H1 (cell line): Measurements from ENCODE around the gene CCL17. TPM values are rescaled to one million over a fixed set of nuclear protein-coding genes. Genes with fewer than 3 reads are reported as not detected.

ENCODE experiments used
- CTCF ChIA-PET: fragments of 300-600 bp; sonication (Branson Sonifier 250); formaldehyde crosslinking; loops from one replicate; lab custom pipeline; 2021; ENCODE audit not compliant: partially characterized antibody; lab: Charles Lee
- POLR2A ChIA-PET: fragments of 300-600 bp; sonication (Branson Sonifier 250); formaldehyde crosslinking; loops from one replicate; lab custom pipeline; 2021; ENCODE audit warnings: inconsistent platforms; ENCODE audit not compliant: partially characterized antibody; lab: Charles Lee
- DNase-seq, 2 experiments: peaks; one replicate each; pipeline versions ENCODE4 v3.0.0 to v3.0.0-alpha.2; 2010 to 2022; ENCODE audit warnings: low spot score in 2 of 2, low read depth in 1 of 2, mixed read lengths in 1 of 2
- FAIRE-seq: peaks from 2 replicates; lab custom pipeline; 2011; peaks lifted over from hg19 to GRCh38; lab: Jason Lieb, UNC
- H2AFZ ChIP-seq: 2 replicates; pipeline ENCODE4 v1.8.1; 2012; ENCODE audit warnings: low read length, inconsistent platforms
- H2AK5ac ChIP-seq: 2 replicates; pipeline ENCODE4 v1.6.1; 2013; ENCODE audit warnings: low read depth, low read length
- H2BK120ac ChIP-seq: replicated peaks from 2 replicates; pipeline ENCODE3; 2013; ENCODE audit warnings: low read depth, low read length, inconsistent platforms
- H2BK12ac ChIP-seq: 2 replicates; pipeline ENCODE4 v1.6.1; 2013; ENCODE audit warnings: low read depth, low read length
- H2BK15ac ChIP-seq: 2 replicates; pipeline ENCODE4 v1.6.1; 2013; ENCODE audit warnings: low read length
- H2BK20ac ChIP-seq: 2 replicates; pipeline ENCODE4 v1.6.1; 2013; ENCODE audit warnings: low read length
- H2BK5ac ChIP-seq: 2 replicates; pipeline ENCODE4 v1.6.1; 2013; ENCODE audit warnings: low read depth, low read length
- H3K14ac ChIP-seq: 2 replicates; pipeline ENCODE4 v1.6.1; 2013; ENCODE audit warnings: inconsistent platforms; ENCODE audit not compliant: insufficient read length
- H3K18ac ChIP-seq: 2 replicates; pipeline ENCODE4 v1.6.1; 2013; ENCODE audit warnings: low read length; ENCODE audit errors: extremely low read depth
- H3K23ac ChIP-seq: 2 replicates; pipeline ENCODE4 v1.6.1; 2013; ENCODE audit warnings: inconsistent platforms; ENCODE audit not compliant: insufficient read length
- H3K23me2 ChIP-seq: 2 replicates; pipeline ENCODE4 v1.6.1; 2013; ENCODE audit warnings: low read depth, low read length
- H3K27ac ChIP-seq: 2 replicates; pipeline ENCODE4 v1.6.1; 2011; ENCODE audit warnings: low read depth, low read length, inconsistent platforms
- H3K27me3 ChIP-seq, 4 experiments: replicated peaks in 1 of 4; 1 replicate in 1 of 4; 2 replicates in 3 of 4; pipeline versions ENCODE4 v1.6.1 to v1.8.1; 2011 to 2013; ENCODE audit warnings: low read length in 3 of 4, mild to moderate bottlenecking in 3 of 4, inconsistent platforms in 2 of 4, mixed read lengths in 2 of 4, moderate library complexity in 1 of 4; ENCODE audit not compliant: control insufficient read depth in 3 of 4, insufficient read depth in 3 of 4; ENCODE audit errors: extremely low read depth in 1 of 4
- H3K36me3 ChIP-seq, 4 experiments: 2 replicates each; pipeline versions ENCODE4 v1.6.1 to v1.8.1; 2011 to 2013; ENCODE audit warnings: mild to moderate bottlenecking in 4 of 4, low read length in 3 of 4, moderate library complexity in 2 of 4, control low read depth in 1 of 4, inconsistent platforms in 1 of 4; ENCODE audit not compliant: insufficient read depth in 4 of 4, control insufficient read depth in 2 of 4
- H3K4ac ChIP-seq: replicated peaks from 2 replicates; pipeline ENCODE3; 2013; ENCODE audit warnings: low read length, low read depth, mixed read lengths, inconsistent platforms; ENCODE audit not compliant: insufficient read length
- H3K4me1 ChIP-seq, 4 experiments: replicated peaks in 1 of 4; 1 replicate in 1 of 4; 2 replicates in 3 of 4; pipeline versions ENCODE4 v1.6.1 to v1.8.1; 2011 to 2013; ENCODE audit warnings: low read length in 3 of 4, inconsistent platforms in 2 of 4, mixed read lengths in 1 of 4; ENCODE audit not compliant: insufficient read depth in 4 of 4, control insufficient read depth in 3 of 4
- H3K4me2 ChIP-seq, 2 experiments: 2 replicates each; pipeline versions ENCODE4 v1.6.1 to v1.8.1; 2011 to 2013; ENCODE audit warnings: low read depth in 2 of 2, low read length in 2 of 2, control low read depth in 1 of 2, inconsistent platforms in 1 of 2, mild to moderate bottlenecking in 1 of 2; ENCODE audit not compliant: insufficient read depth in 1 of 2
- H3K4me3 ChIP-seq, 4 experiments: fragments of 200-600, 300-600 bp in 1 of 4; sonication (generic), shearing (Covaris generic), sonication (Bioruptor Twin) in 1 of 4; 2 replicates each; pipeline versions ENCODE4 v1.5.1 to v1.8.1; 2011 to 2016; ENCODE audit warnings: low read length in 4 of 4, low read depth in 3 of 4, control low read depth in 2 of 4, inconsistent platforms in 2 of 4, mild to moderate bottlenecking in 2 of 4, mixed read lengths in 1 of 4, moderate library complexity in 1 of 4; ENCODE audit not compliant: insufficient read depth in 2 of 4; ENCODE audit errors: extremely low read depth in 1 of 4
- H3K56ac ChIP-seq: replicated peaks from 2 replicates; pipeline ENCODE3; 2013; ENCODE audit warnings: low read depth, mild to moderate bottlenecking, mixed read lengths, low read length, inconsistent platforms; ENCODE audit not compliant: insufficient read length
- H3K79me1 ChIP-seq: 2 replicates; pipeline ENCODE4 v1.6.1; 2013; ENCODE audit warnings: low read depth, low read length, control low read depth
- H3K79me2 ChIP-seq, 2 experiments: 2 replicates each; pipeline versions ENCODE4 v1.6.1 to v1.8.1; 2012 to 2013; ENCODE audit warnings: low read length in 2 of 2, mild to moderate bottlenecking in 2 of 2, inconsistent platforms in 1 of 2; ENCODE audit not compliant: insufficient read depth in 2 of 2, control insufficient read depth in 1 of 2
- H3K9ac ChIP-seq, 4 experiments: replicated peaks in 1 of 4; 1 replicate in 1 of 4; 2 replicates in 3 of 4; pipeline versions ENCODE4 v1.6.1 to v1.8.1; 2011 to 2013; ENCODE audit warnings: low read depth in 3 of 4, low read length in 3 of 4, control low read depth in 2 of 4, mild to moderate bottlenecking in 2 of 4, moderate library complexity in 2 of 4, inconsistent platforms in 1 of 4; ENCODE audit errors: extremely low read depth in 1 of 4
- H3K9me3 ChIP-seq, 2 experiments: 2 replicates each; pipeline versions ENCODE4 v1.6.1 to v1.8.1; 2012 to 2013; ENCODE audit warnings: mild to moderate bottlenecking in 2 of 2, moderate library complexity in 2 of 2, control low read depth in 1 of 2, inconsistent platforms in 1 of 2, low read depth in 1 of 2, low read length in 1 of 2, mixed read lengths in 1 of 2; ENCODE audit not compliant: insufficient read depth in 2 of 2
- H4K20me1 ChIP-seq, 2 experiments: replicated peaks in 1 of 2; 2 replicates each; pipeline versions ENCODE3 to v1.8.1; 2011 to 2013; ENCODE audit warnings: inconsistent platforms in 2 of 2, low read length in 2 of 2, mild to moderate bottlenecking in 1 of 2; ENCODE audit not compliant: insufficient read depth in 2 of 2, control insufficient read depth in 1 of 2
- H4K5ac ChIP-seq: 2 replicates; pipeline ENCODE4 v1.6.1; 2013; ENCODE audit warnings: low read length, low read depth, mixed read lengths, inconsistent platforms; ENCODE audit not compliant: insufficient read length
- H4K8ac ChIP-seq: 2 replicates; pipeline ENCODE4 v1.8.0; 2013; ENCODE audit warnings: mild to moderate bottlenecking, moderate library complexity, low read length, inconsistent platforms; ENCODE audit not compliant: insufficient read depth; ENCODE audit errors: extremely low read depth
- H4K91ac ChIP-seq: replicated peaks from 2 replicates; pipeline ENCODE3; 2013; ENCODE audit warnings: low read length, mixed read lengths, inconsistent platforms; ENCODE audit not compliant: insufficient read length
- CBX8 ChIP-seq: fragments of 300-800, 300-1000 bp; sonication (generic); IDR thresholded peaks from 2 replicates; pipeline ENCODE4 v1.7.1; 2016; ENCODE audit warnings: low read depth, low read length, borderline replicate concordance
- CHD2 ChIP-seq: IDR thresholded peaks from 2 replicates; pipeline ENCODE4 v1.6.1; 2012; ENCODE audit warnings: low read length, improper control_type of control experiment
- EGR1 ChIP-seq: IDR thresholded peaks from 2 replicates; pipeline ENCODE4 v1.6.1; 2011; ENCODE audit warnings: low read depth, low read length, borderline replicate concordance
- EP300 ChIP-seq, 2 experiments: IDR thresholded peaks; 1 replicate in 1 of 2; 2 replicates in 1 of 2; pipeline ENCODE4 v1.6.1; 2011 to 2012; ENCODE audit warnings: low read depth in 2 of 2, low read length in 2 of 2, mild to moderate bottlenecking in 2 of 2, borderline replicate concordance in 1 of 2, inconsistent platforms in 1 of 2, moderate library complexity in 1 of 2
- FOSL1 ChIP-seq: IDR thresholded peaks from 2 replicates; pipeline ENCODE4 v1.6.1; 2011; ENCODE audit warnings: mild to moderate bottlenecking, low read depth, low read length, moderate library complexity; ENCODE audit not compliant: insufficient read depth
- GABPA ChIP-seq: IDR thresholded peaks from 2 replicates; pipeline ENCODE4 v1.6.1; 2011; ENCODE audit warnings: mild to moderate bottlenecking, low read length, moderate library complexity, borderline replicate concordance; ENCODE audit not compliant: insufficient read depth
- JUN ChIP-seq: IDR thresholded peaks from 2 replicates; pipeline ENCODE4 v1.6.1; 2011; ENCODE audit warnings: low read depth, mild to moderate bottlenecking, improper control_type of control experiment, low read length
- NANOG ChIP-seq: IDR thresholded peaks from 2 replicates; pipeline ENCODE4 v1.6.1; 2011; ENCODE audit warnings: low read length, low read depth, mild to moderate bottlenecking, inconsistent platforms; ENCODE audit not compliant: insufficient read depth, poor library complexity, severe bottlenecking
- NRF1 ChIP-seq: IDR thresholded peaks from 2 replicates; pipeline ENCODE4 v1.6.1; 2011; ENCODE audit warnings: mild to moderate bottlenecking, low read depth, low read length, improper control_type of control experiment
- POLR2A ChIP-seq, 2 experiments: IDR thresholded peaks; 1 replicate in 1 of 2; 2 replicates in 1 of 2; pipeline ENCODE4 v1.6.1; 2011; ENCODE audit warnings: low read depth in 2 of 2, low read length in 2 of 2, mild to moderate bottlenecking in 2 of 2; ENCODE audit errors: control extremely low read depth in 1 of 2
- RNF2 ChIP-seq: fragments of 200-900, 300-1000 bp; sonication (generic); IDR thresholded peaks from 2 replicates; pipeline ENCODE4 v1.7.1; 2016; ENCODE audit warnings: borderline replicate concordance, low read depth, mild to moderate bottlenecking, antibody characterized with exemption, low read length; ENCODE audit not compliant: poor library complexity, severe bottlenecking; ENCODE audit errors: missing control alignments
- SIN3A ChIP-seq, 2 experiments: IDR thresholded peaks in 1 of 2; conservative IDR thresholded peaks in 1 of 2; 2 replicates each; pipeline ENCODE4 v1.6.1; 2011 to 2012; ENCODE audit warnings: low read length in 2 of 2, improper control_type of control experiment in 1 of 2, low read depth in 1 of 2, mild to moderate bottlenecking in 1 of 2
- SP2 ChIP-seq: IDR thresholded peaks from 2 replicates; pipeline ENCODE4 v1.6.1; 2012; ENCODE audit warnings: mild to moderate bottlenecking, low read length, inconsistent platforms
- WGBS, 2 experiments: shearing (Covaris generic) in 1 of 2; methylation state at CpG; one replicate each; pipeline versions ENCODE4 v1.1.6 to v1.1.7; 2013 to 2015; ENCODE audit warnings: low lambda C conversion rate in 2 of 2, mixed read lengths in 2 of 2, inconsistent platforms in 1 of 2, low coverage in 1 of 2, missing lambda C conversion rate in 1 of 2; ENCODE audit not compliant: insufficient replicate concordance in 2 of 2, insufficient coverage in 1 of 2, insufficient read length in 1 of 2; ENCODE audit errors: extremely low coverage in 1 of 2, missing lambda C conversion rate in 1 of 2; 5-methylcytosine and 5-hydroxymethylcytosine counted together
- polyA plus RNA-seq, 7 experiments: library from polyadenylated mRNA; depleted of rRNA in 3 of 7; stranded (reverse) in 5 of 7; unstranded in 2 of 7; fragments of >200 nt in 5 of 7; fragments of 200-250 nt in 2 of 7; gene quantifications; 1 replicate in 5 of 7; 2 replicates in 1 of 7; 4 replicates in 1 of 7; pipeline versions ENCODE4 v1.2.1 to v1.2.3, GENCODE V29; 2011 to 2013; ENCODE audit warnings: missing spikeins in 2 of 7, mixed read lengths in 2 of 7
- total RNA-seq: library from RNA; stranded (reverse); fragmentation: NEBNext Ultra II Directional; extraction: Animal tissue kit (Norgen Biotek cat#: 25700); gene quantifications from 2 replicates; pipeline ENCODE4 v1.2.1, GENCODE V29; 2021

CCL17 gene
- total and polyA plus RNA-seq, 2 of the 8 experiments (the other 6 are each of a cell fraction or from before 2014, with no cell fraction given), result not detected

- H4K91ac ChIP-seq, result no peak overlapping the region
- H3K4me1 ChIP-seq, result peaks cover 0 to 2% (median 1%) of the 10 kb centered on the region in 4 experiments; a peak in 1 of 7 replicates
- no peak overlapping the region for H2BK20ac ChIP-seq
- CTCF ChIA-PET, result interaction anchor here (1.0 to 12.3 kb wide), 6 partner anchors 10 to 77 kb away, joined by 3 to 71 read pairs (median 4); partner anchors contain the start of genes CCL17 and CX3CL1
- WGBS, 2 experiments, result 82% methylated on average over 4 of the region's 4 CpGs; no CpG with 5 or more reads in 1 of the 2 experiments
- no peak overlapping the region for H3K4ac ChIP-seq
- no peak overlapping the region for H3K56ac ChIP-seq
- FAIRE-seq (no peak), DNase-seq (no peak)
- POLR2A ChIA-PET, result no interaction called here
- H2BK5ac ChIP-seq, result no peak overlapping the region
- no peak overlapping the region for H3K4me2 ChIP-seq
- no peaks in the 10 kb centered on the region for H3K9me3 ChIP-seq
- H3K79me2 ChIP-seq, result no peaks in the 10 kb centered on the region
- H2AFZ ChIP-seq, result no peak overlapping the region
- no peak overlapping the region for H2BK15ac ChIP-seq
- H3K27ac ChIP-seq, result no peak overlapping the region
- H4K20me1 ChIP-seq, result peaks cover 0 to 8% of the 10 kb centered on the region in 2 experiments
- no peaks in the 10 kb centered on the region for H3K79me1 ChIP-seq
- H2BK120ac ChIP-seq, result no peak overlapping the region
- no peaks in the 10 kb centered on the region for H3K36me3 ChIP-seq
- H3K27me3 ChIP-seq, result no peaks in the 10 kb centered on the region; a peak in 1 of 7 replicates
- no peak overlapping the region for H2BK12ac ChIP-seq
- no peak overlapping the region for H4K5ac ChIP-seq
- no peak overlapping the region for H3K9ac ChIP-seq
- H3K4me3 ChIP-seq, result no peak overlapping the region
- H4K8ac ChIP-seq, result no peak overlapping the region
- H3K14ac ChIP-seq, result no peak overlapping the region
- no peak overlapping the region for H2AK5ac ChIP-seq
- H3K18ac ChIP-seq, result no peak overlapping the region
- peaks cover 6% of the 10 kb centered on the region for H3K23me2 ChIP-seq
- no peak overlapping the region for H3K23ac ChIP-seq
- TF ChIP-seq EGR1 (no peak), SP2 (no peak), NANOG (no peak), GABPA (no peak), FOSL1 (no peak), CBX8 (no peak), JUN (no peak), EP300 (IDR thresholded peaks at IDR 0.05; ENCODE audit: borderline replicate concordance in 1 of 2, low read depth in 2 of 2, low read length in 2 of 2) (no peak), NRF1 (no peak), RNF2 (no peak), POLR2A (IDR thresholded peaks at IDR 0.05; ENCODE audit: control extremely low read depth in 1 of 2, low read depth in 2 of 2, low read length in 2 of 2) (no peak), SIN3A (conservative IDR thresholded peaks at IDR 0.05 in 1 of 2, IDR thresholded peaks at IDR 0.05 in 1 of 2; ENCODE audit: low read depth in 1 of 2, low read length in 2 of 2) (no peak), CHD2 (no peak)
These were observed 13.3 kb upstream of the CCL17 start for GRCh38 chr16:57391300-57391699.
